HepG2 (cell line): Measurements from ENCODE around the gene PCGF3. TPM values are rescaled to one million over a fixed set of nuclear protein-coding genes. Genes with fewer than 3 reads are reported as not detected.

Experiments used
- ATAC-seq: fragments of 200-7000 bp; cut with Tn5 transposase; 3 replicates; pipeline ENCODE4 v1.9.1; 2020; ENCODE audit warnings: mild to moderate bottlenecking, moderate library complexity
- BruUV-seq: library from RNA; stranded (reverse); fragments of 400-500 nt; replicated peaks from 2 replicates; lab custom pipeline; 2021; lab: Mats Ljungman, UMichigan
- CTCF ChIA-PET: fragments of 300-600 bp; formaldehyde crosslinking; extraction: SDS; loops from one replicate; lab custom pipeline; 2021; ENCODE audit warnings: low total read pairs, inconsistent platforms, low intra/inter-chr PET ratio; lab: Yijun Ruan, JAX
- POLR2A ChIA-PET: fragments of 350-600 bp; sonication (Branson Sonifier 250); formaldehyde crosslinking; loops from one replicate; lab custom pipeline; 2020; ENCODE audit warnings: antibody characterized with exemption, inconsistent platforms; lab: Yijun Ruan, JAX
- DNase-seq: peaks from one replicate; pipeline ENCODE4 v3.0.0-alpha.2; 2015; ENCODE audit warnings: low spot score
- FAIRE-seq: peaks from 3 replicates; lab custom pipeline; 2011; peaks lifted over from hg19 to GRCh38; lab: Jason Lieb, UNC
- H2AFZ ChIP-seq: one replicate; pipeline ENCODE4 v1.6.1; 2011; ENCODE audit warnings: low read length, inconsistent platforms
- H3K27ac ChIP-seq: fragments of 300-600 bp; 3 replicates; pipeline ENCODE4 v1.8.0; 2011; ENCODE audit warnings: mixed run types, mild to moderate bottlenecking, mixed read lengths, low read length, inconsistent platforms; ENCODE audit not compliant: insufficient read depth; ENCODE audit errors: extremely low read length
- H3K27me3 ChIP-seq, 2 experiments: fragments of 200-600 bp in 1 of 2; 2 replicates in 1 of 2; 3 replicates in 1 of 2; pipeline versions ENCODE4 v1.6.0 to v1.8.0; 2011; ENCODE audit warnings: low read length in 2 of 2, mild to moderate bottlenecking in 2 of 2, moderate library complexity in 2 of 2, inconsistent platforms in 1 of 2; ENCODE audit not compliant: insufficient read depth in 2 of 2, control insufficient read depth in 1 of 2
- H3K36me3 ChIP-seq, 2 experiments: fragments of 200-600 bp in 1 of 2; replicated peaks in 1 of 2; 2 replicates in 1 of 2; 3 replicates in 1 of 2; pipeline versions ENCODE4 v1.5.1 to v1.8.0; 2011; ENCODE audit warnings: low read length in 2 of 2, inconsistent platforms in 1 of 2; ENCODE audit not compliant: insufficient read depth in 2 of 2, control insufficient read depth in 1 of 2
- H3K4me1 ChIP-seq: 2 replicates; pipeline ENCODE4 v1.5.1; 2012; ENCODE audit warnings: low read length, inconsistent platforms; ENCODE audit not compliant: insufficient read depth
- H3K4me2 ChIP-seq: 2 replicates; pipeline ENCODE4 v1.6.0; 2011; ENCODE audit warnings: low read depth, low read length, inconsistent platforms
- H3K4me3 ChIP-seq, 3 experiments: fragments of 200-600 bp in 1 of 3; sonication (generic), shearing (Covaris generic) in 1 of 3; replicated peaks in 1 of 3; 2 replicates each; pipeline ENCODE4 v1.5.1; 2011 to 2016; ENCODE audit warnings: low read length in 3 of 3, inconsistent platforms in 2 of 3, low read depth in 2 of 3, mild to moderate bottlenecking in 2 of 3, control low read depth in 1 of 3, mixed read lengths in 1 of 3; ENCODE audit not compliant: insufficient read depth in 1 of 3
- H3K79me2 ChIP-seq: one replicate; pipeline ENCODE4 v1.6.1; 2011; ENCODE audit warnings: low read length, inconsistent platforms; ENCODE audit not compliant: insufficient read depth
- H3K9ac ChIP-seq: 2 replicates; pipeline ENCODE4 v1.6.0; 2011; ENCODE audit warnings: mild to moderate bottlenecking, low read depth, low read length, inconsistent platforms; ENCODE audit not compliant: insufficient read depth
- H3K9me3 ChIP-seq: 2 replicates; pipeline ENCODE4 v1.5.1; 2012; ENCODE audit warnings: mild to moderate bottlenecking, low read length
- H4K20me1 ChIP-seq: 2 replicates; pipeline ENCODE4 v1.6.0; 2011; ENCODE audit warnings: inconsistent platforms, mild to moderate bottlenecking, low read length, moderate library complexity; ENCODE audit not compliant: insufficient read depth
- ARNT2 ChIP-seq: sonication (generic); formaldehyde crosslinking; IDR thresholded peaks from 2 replicates; pipeline ENCODE4 v1.8.0; 2022; ENCODE audit warnings: mild to moderate bottlenecking, low read depth, missing genetic modification reagents, moderate library complexity
- CTCF ChIP-seq: sonication (generic); formaldehyde crosslinking; IDR thresholded peaks from 2 replicates; pipeline ENCODE4 v1.5.0; 2020; ENCODE audit warnings: mild to moderate bottlenecking, missing genetic modification reagents, moderate library complexity
- ELF3 ChIP-seq: IDR thresholded peaks from 2 replicates; pipeline ENCODE4 v1.6.1; 2016; ENCODE audit warnings: missing genetic modification reagents, missing compliant biosample characterization
- KDM3A ChIP-seq: IDR thresholded peaks from 2 replicates; pipeline ENCODE4 v1.6.1; 2018; ENCODE audit warnings: low read depth, missing compliant biosample characterization
- MTERF4 ChIP-seq: sonication (generic); formaldehyde crosslinking; IDR thresholded peaks from 2 replicates; pipeline ENCODE4 v1.8.0; 2023; ENCODE audit warnings: mild to moderate bottlenecking, missing genetic modification reagents
- RXRA ChIP-seq: sonication (generic); formaldehyde crosslinking; IDR thresholded peaks from 2 replicates; pipeline ENCODE4 v1.5.1; 2020; ENCODE audit warnings: missing genetic modification reagents
- SALL1 ChIP-seq: sonication (generic); formaldehyde crosslinking; IDR thresholded peaks from 2 replicates; pipeline ENCODE4 v1.8.0; 2022; ENCODE audit warnings: mild to moderate bottlenecking, missing genetic modification reagents
- SAP130 ChIP-seq: IDR thresholded peaks from 2 replicates; pipeline ENCODE4 v1.6.1; 2016; ENCODE audit warnings: low read depth
- SMC3 ChIP-seq: IDR thresholded peaks from 2 replicates; pipeline ENCODE4 v1.6.1; 2011; ENCODE audit warnings: low read length, improper control_type of control experiment
- STAG1 ChIP-seq: sonication (generic); formaldehyde crosslinking; IDR thresholded peaks from 2 replicates; pipeline ENCODE4 v1.4.0; 2020; ENCODE audit warnings: missing genetic modification reagents
- TFE3 ChIP-seq: IDR thresholded peaks from 2 replicates; pipeline ENCODE4 v1.6.1; 2016
- THAP11 ChIP-seq: IDR thresholded peaks from 2 replicates; pipeline ENCODE4 v1.6.1; 2016; ENCODE audit warnings: missing biosample characterization, missing genetic modification reagents
- ZNF335 ChIP-seq: sonication (generic); formaldehyde crosslinking; IDR thresholded peaks from 2 replicates; pipeline ENCODE4 v1.4.0; 2020; ENCODE audit warnings: missing genetic modification reagents
- ZNF382 ChIP-seq: sonication (generic); formaldehyde crosslinking; IDR thresholded peaks from 2 replicates; pipeline ENCODE4 v1.5.0; 2020; ENCODE audit warnings: missing genetic modification reagents, mild to moderate bottlenecking, borderline replicate concordance
- ZNF687 ChIP-seq: sonication (generic); formaldehyde crosslinking; IDR thresholded peaks from 2 replicates; pipeline ENCODE4 v1.5.1; 2020; ENCODE audit warnings: mild to moderate bottlenecking, missing genetic modification reagents, moderate library complexity
- ZNF816 ChIP-seq: sonication (generic); formaldehyde crosslinking; IDR thresholded peaks from 2 replicates; pipeline ENCODE4 v1.8.0; 2022; ENCODE audit warnings: missing genetic modification reagents, mild to moderate bottlenecking, borderline replicate concordance
- ZNF879 ChIP-seq: sonication (generic); formaldehyde crosslinking; IDR thresholded peaks from 2 replicates; pipeline ENCODE4 v1.8.1; 2023; ENCODE audit warnings: missing genetic modification reagents
- WGBS: methylation state at CpG from one replicate; pipeline ENCODE4 v1.1.6; 2017; ENCODE audit warnings: low lambda C conversion rate; 5-methylcytosine and 5-hydroxymethylcytosine counted together
- in situ Hi-C: cut with HindIII; loops from 2 replicates; pipeline ENCODE4 v1.10.0; 2017; ENCODE audit warnings: low pct_unique_long_range_greater_than_20kb; ENCODE audit not compliant: extremely low pct_ligation_motif_present
- intact Hi-C: fragments of 100-400 bp; cut with micrococcal nuclease; formaldehyde crosslinking; loops from one replicate; pipeline ENCODE4 v1.10.0; 2022; ENCODE audit not compliant: unreplicated experiment
- polyA plus RNA-seq, 8 experiments: library from polyadenylated mRNA; depleted of rRNA in 3 of 8; stranded (reverse) in 7 of 8; unstranded in 1 of 8; fragments of >200 nt; fragmentation: Illumina TruSeq in 4 of 8; extraction: Trizol in 4 of 8; gene quantifications; 2 replicates each; pipeline versions ENCODE4 v1.2.1 to v1.2.3, GENCODE V29; 2011 to 2016; ENCODE audit warnings: low read depth in 4 of 8, missing spikeins in 1 of 8, mixed read lengths in 1 of 8; ENCODE audit not compliant: insufficient read depth in 1 of 8
- total RNA-seq, 5 experiments: library from RNA; depleted of rRNA; stranded (reverse); fragments of >200 nt; fragmentation: Illumina TruSeq; extraction: Trizol; gene quantifications; 2 replicates each; pipeline ENCODE4 v1.2.3, GENCODE V29; 2016; ENCODE audit warnings: low read depth in 1 of 5

PCGF3 gene
- total and polyA plus RNA-seq, 2 of the 13 experiments (the other 11 are each of a cell fraction or from before 2014, with no cell fraction given) = 28.6 to 66.2 TPM

GRCh38 chr4:813900-814299 lies 108.3 kb downstream of the PCGF3 start:
- H3K9ac ChIP-seq = no peak overlapping the region
- H3K4me2 ChIP-seq = no peak overlapping the region
- in situ Hi-C loops = loop anchor here (10.0 kb wide), 1 partner anchor 171 kb away; the partner anchor contains the start of gene IDUA
- H3K9me3 ChIP-seq = no peaks in the 10 kb centered on the region
- ChIA-PET POLR2A (interaction anchor here (1.0 to 1.4 kb wide), 2 partner anchors 15 to 21 kb away, joined by 3 to 4 read pairs; no protein-coding TSS in a partner anchor), CTCF (interaction anchor here (0.8 kb wide), 1 partner anchor 78 kb away, joined by 3 read pairs; no protein-coding TSS in a partner anchor)
- 31% methylated on average over 10 of the region's 10 CpGs for WGBS
- no peaks in the 10 kb centered on the region for H3K79me2 ChIP-seq
- H2AFZ ChIP-seq = no peak overlapping the region
- peak; percentile 80 for ATAC-seq
- H3K27me3 ChIP-seq = peaks cover 1 to 38% of the 10 kb centered on the region in 2 experiments
- BruUV-seq = no TSS peak
- intact Hi-C loops = loop anchor here (1.0 to 5.0 kb wide), 3 partner anchors 61 to 173 kb away; partner anchors contain the start of gene IDUA
- H3K4me3 ChIP-seq = no peak overlapping the region
- no peaks in the 10 kb centered on the region; the same call in 1 of the 2 replicates for H4K20me1 ChIP-seq
- no peaks in the 10 kb centered on the region for H3K36me3 ChIP-seq
- peaks cover 38% of the 10 kb centered on the region for H3K4me1 ChIP-seq
- H3K27ac ChIP-seq = no peak overlapping the region
- no peak for FAIRE-seq
- peak; percentile 58 for DNase-seq
- TF ChIP-seq RXRA (CRISPR knock-in tag) = 0 out of 2 replicates have a peak, but pooled peaks have one; percentile 11
- TF ChIP-seq TFE3 = 0 out of 2 replicates have a peak, but pooled peaks have one; percentile 29
- no peak for TF ChIP-seq ZNF816 (CRISPR knock-in tag)
- TF ChIP-seq THAP11 = 0 out of 2 replicates have a peak, but pooled peaks have one; percentile 10
- peak; percentile 41; the same call in 1 of the 2 replicates for TF ChIP-seq SALL1 (CRISPR knock-in tag)
- no peak for TF ChIP-seq ARNT2 (CRISPR knock-in tag)
- peak; percentile 27; the same call in 1 of the 2 replicates for TF ChIP-seq SAP130 (CRISPR knock-in tag)
- 0 out of 2 replicates have a peak, but pooled peaks have one; percentile 40 for TF ChIP-seq ZNF335 (CRISPR knock-in tag)
- peak; percentile 67 for TF ChIP-seq SMC3
- TF ChIP-seq KDM3A (CRISPR knock-in tag) = no peak
- TF ChIP-seq ZNF687 (CRISPR knock-in tag) = peak; percentile 20; the same call in 1 of the 2 replicates
- peak; percentile 30; the same call in 1 of the 2 replicates for TF ChIP-seq ELF3 (CRISPR knock-in tag)
- peak; percentile 86 for TF ChIP-seq CTCF
- no peak for TF ChIP-seq ZNF879 (CRISPR knock-in tag)
- TF ChIP-seq ZNF382 (CRISPR knock-in tag) = no peak
- TF ChIP-seq MTERF4 (CRISPR knock-in tag) = 0 out of 2 replicates have a peak, but pooled peaks have one; percentile 51
- TF ChIP-seq STAG1 (CRISPR knock-in tag) = peak; percentile 85
